ENCODE results near the gene THTPA.

Gene THTPA

GRCh38 chr14:23573384-23574015 lies 17.4 kb downstream of the THTPA start:
- H3K4me1 Mint-ChIP-seq = peaks cover 54% of the 10 kb centered on the region
- H3K27ac Mint-ChIP-seq = no peak overlapping the region
- H3K4me3 Mint-ChIP-seq = no peak overlapping the region

GRCh38 chr14:23577004-23577681 lies 21.1 kb downstream of the THTPA start:
- peak overlapping the region; percentile 77 for H3K4me3 Mint-ChIP-seq
- H3K36me3 Mint-ChIP-seq (ENCODE audit: low read depth) = peaks cover 10% of the 10 kb centered on the region
- no peak overlapping the region for H3K27ac Mint-ChIP-seq
- peaks cover 70% of the 10 kb centered on the region for H3K27me3 Mint-ChIP-seq (ENCODE audit: low read depth, poor library complexity)
- H3K4me1 Mint-ChIP-seq = peaks cover 51% of the 10 kb centered on the region
- peak; percentile 71 for DNase-seq
- TF ChIP-seq CTCF (IDR thresholded peaks at IDR 0.05) = no peak
- H3K9me3 Mint-ChIP-seq = no peaks in the 10 kb centered on the region

More at GRCh38 chr14:23573384-23574015, 17.4 kb downstream of the THTPA start:
- Mint-ChIP-seq H3K36me3 (ENCODE audit: low read depth) (peaks cover 10% of the 10 kb centered on the region), H3K9me3 (no peaks in the 10 kb centered on the region), H3K27me3 (ENCODE audit: low read depth, poor library complexity) (peaks cover 53% of the 10 kb centered on the region)
- DNase-seq = no peak
- TF ChIP-seq CTCF (IDR thresholded peaks at IDR 0.05) = no peak

GRCh38 chr14:23577710-23578392 lies 21.8 kb downstream of the THTPA start:
- peak; percentile 51 for DNase-seq
- H3K4me3 Mint-ChIP-seq = peak overlapping the region; percentile 79

GRCh38 chr14:23578560-23579310 lies 22.7 kb downstream of the THTPA start, which contains the start of gene JPH4:
JPH4 (minus strand) TSS chr14:23578790; CDS start chr14:23577453, 1,337 bp downstream.
- DNase-seq = peak; percentile 59
- H3K4me1 Mint-ChIP-seq = peaks cover 37% of the 10 kb centered on the region
- peak within 1 kb of the TSS; percentile 79 for H3K4me3 Mint-ChIP-seq
- peaks cover 64% of the 10 kb centered on the region for H3K27me3 Mint-ChIP-seq (ENCODE audit: low read depth, poor library complexity)
- TF ChIP-seq CTCF (IDR thresholded peaks at IDR 0.05) = no peak
- no peaks in the 10 kb centered on the region for H3K9me3 Mint-ChIP-seq
- H3K36me3 Mint-ChIP-seq (ENCODE audit: low read depth) = peaks cover 10% of the 10 kb centered on the region
- no peak within 1 kb of the TSS for H3K27ac Mint-ChIP-seq

More at GRCh38 chr14:23577710-23578392, 21.8 kb downstream of the THTPA start:
- Mint-ChIP-seq H3K9me3 (no peaks in the 10 kb centered on the region), H3K36me3 (ENCODE audit: low read depth) (peaks cover 10% of the 10 kb centered on the region), H3K27ac (no peak overlapping the region), H3K27me3 (ENCODE audit: low read depth, poor library complexity) (peaks cover 72% of the 10 kb centered on the region), H3K4me1 (peaks cover 44% of the 10 kb centered on the region)
- TF ChIP-seq CTCF (IDR thresholded peaks at IDR 0.05) = no peak

- no peak for TF ChIP-seq CTCF (IDR thresholded peaks at IDR 0.05)
- no peak for DNase-seq
- Mint-ChIP-seq H3K27ac (no peak overlapping the region), H3K4me3 (no peak overlapping the region), H3K36me3 (ENCODE audit: low read depth) (peaks cover 10% of the 10 kb centered on the region), H3K4me1 (peaks cover 40% of the 10 kb centered on the region), H3K9me3 (peaks cover 5% of the 10 kb centered on the region), H3K27me3 (ENCODE audit: low read depth, poor library complexity) (peaks cover 59% of the 10 kb centered on the region)
These were observed 23.2 kb downstream of the THTPA start for GRCh38 chr14:23579311-23579630.

Data from nephron progenitor cell (in vitro differentiated cells).